Prostate gland (tissue), 2 donors: Measurements from ENCODE around the gene PAMR1. TPM values are rescaled to one million over a fixed set of nuclear protein-coding genes. Genes with fewer than 3 reads are reported as not detected.

ENCODE experiments used
- DNase-seq: peaks from one replicate; pipeline ENCODE4 v3.0.0-alpha.2; 2019; ENCODE audit warnings: low spot score
- H3K27ac ChIP-seq, 2 donors: fragments of 200-600 bp; sonication (generic); 2 replicates each; pipeline ENCODE4 v1.5.1; 2017 to 2019
- H3K27me3 ChIP-seq: fragments of 200-600 bp; sonication (generic); replicated peaks from 2 replicates; pipeline ENCODE4 v1.5.1; 2019; ENCODE audit not compliant: insufficient read depth
- H3K36me3 ChIP-seq, 2 donors: fragments of 200-600 bp; sonication (generic); 1 replicate in 1 of 2; 2 replicates in 1 of 2; pipeline versions ENCODE4 v1.5.1 to v1.8.1; 2017 to 2019
- H3K4me1 ChIP-seq: fragments of 200-600 bp; sonication (generic); replicated peaks from 2 replicates; pipeline ENCODE4 v1.5.1; 2019
- H3K4me3 ChIP-seq, 2 donors: fragments of 200-600 bp; sonication (generic); 2 replicates each; pipeline ENCODE4 v1.5.1; 2017 to 2019
- H3K9me3 ChIP-seq: fragments of 200-600 bp; sonication (generic); 2 replicates; pipeline ENCODE4 v1.5.1; 2017
- CTCF ChIP-seq, 4 experiments: fragments of 200-600 bp in 2 of 4; fragments of 450-650 bp in 2 of 4; sonication (generic) in 2 of 4; IDR thresholded peaks; 1 replicate in 3 of 4; 2 replicates in 1 of 4; pipeline ENCODE4 v1.5.1; 2016 to 2019; ENCODE audit warnings: antibody characterized with exemption in 4 of 4, mild to moderate bottlenecking in 2 of 4, moderate library complexity in 2 of 4
- POLR2A ChIP-seq: fragments of 450-650 bp; IDR thresholded peaks from one replicate; pipeline ENCODE4 v1.6.1; 2016; ENCODE audit warnings: antibody characterized with exemption, mild to moderate bottlenecking
- POLR2AphosphoS5 ChIP-seq: sonication (generic); formaldehyde crosslinking; IDR thresholded peaks from one replicate; pipeline ENCODE4 v1.6.1; 2017; ENCODE audit warnings: antibody characterized with exemption
- WGBS: methylation state at CpG from one replicate; pipeline ENCODE4 v1.1.5; 2018; 5-methylcytosine and 5-hydroxymethylcytosine counted together
- intact Hi-C: fragments of 100-400 bp; cut with DNase I; formaldehyde crosslinking; loops from one replicate; pipeline ENCODE4 v1.14.2; 2022
- total RNA-seq, 2 donors: library from RNA; depleted of rRNA; stranded (reverse); fragments of >200 nt; gene quantifications; one replicate each; pipeline ENCODE4 v1.1.0, GENCODE V29; 2016

Gene PAMR1
- total RNA-seq, 2 donors from 2014 or later = 2.5 to 6.5 TPM

- Histone ChIP-seq H3K9me3 (no peaks in the 10 kb centered on the region), H3K27ac (no peak overlapping the region), H3K27me3 (no peaks in the 10 kb centered on the region), H3K4me3 (no peak overlapping the region), H3K4me1 (no peaks in the 10 kb centered on the region), H3K36me3 (no peaks in the 10 kb centered on the region)
- DNase-seq = no peak
- intact Hi-C loops = no loop called here
- WGBS = 75% methylated on average over 3 of the region's 3 CpGs
- TF ChIP-seq POLR2A = no peak
- no peak for TF ChIP-seq POLR2AphosphoS5
Measured at GRCh38 chr11:35546317-35546716, 20.9 kb upstream of the PAMR1 start.

- Histone ChIP-seq H3K4me1 (no peaks in the 10 kb centered on the region), H3K27me3 (no peaks in the 10 kb centered on the region), H3K9me3 (no peaks in the 10 kb centered on the region), H3K36me3 (no peaks in the 10 kb centered on the region), H3K4me3 (no peak overlapping the region), H3K27ac (no peak overlapping the region)
- DNase-seq = no peak
- 86% methylated on average over 9 of the region's 9 CpGs for WGBS
- no peak for TF ChIP-seq CTCF (IDR thresholded peaks at IDR 0.05)
- TF ChIP-seq POLR2AphosphoS5 = no peak
- TF ChIP-seq POLR2A = no peak
- intact Hi-C loops = no loop called here
Measured at GRCh38 chr11:35545391-35546003, 20.1 kb upstream of the PAMR1 start.

- Histone ChIP-seq H3K27me3 (no peaks in the 10 kb centered on the region), H3K4me1 (no peaks in the 10 kb centered on the region), H3K27ac (no peak overlapping the region), H3K4me3 (no peak overlapping the region), H3K36me3 (no peaks in the 10 kb centered on the region), H3K9me3 (no peaks in the 10 kb centered on the region)
- DNase-seq = no peak
- no peak for TF ChIP-seq POLR2AphosphoS5
- no peak for TF ChIP-seq POLR2A
- no peak for TF ChIP-seq CTCF (IDR thresholded peaks at IDR 0.05)
- intact Hi-C loops = no loop called here
- WGBS = 80% methylated on average over 4 of the region's 4 CpGs
Measured at GRCh38 chr11:35543481-35543880, 18.1 kb upstream of the PAMR1 start.

GRCh38 chr11:35541621-35542375 lies 16.4 kb upstream of the PAMR1 start:
- H3K27me3 ChIP-seq = no peaks in the 10 kb centered on the region
- peak overlapping the region in 1 of 2 donors; percentile 39 for H3K27ac ChIP-seq
- H3K4me1 ChIP-seq = no peaks in the 10 kb centered on the region
- H3K36me3 ChIP-seq = no peaks in the 10 kb centered on the region
- no peak overlapping the region for H3K4me3 ChIP-seq
- intact Hi-C loops = no loop called here
- TF ChIP-seq POLR2A (no peak), POLR2AphosphoS5 (no peak), CTCF (IDR thresholded peaks at IDR 0.05) (no peak)
- no peak for DNase-seq
- WGBS = 10% methylated on average over 4 of the region's 4 CpGs
- H3K9me3 ChIP-seq = no peaks in the 10 kb centered on the region

- Histone ChIP-seq H3K9me3 (no peaks in the 10 kb centered on the region), H3K4me1 (no peaks in the 10 kb centered on the region), H3K27me3 (no peaks in the 10 kb centered on the region), H3K4me3 (no peak overlapping the region), H3K27ac (no peak overlapping the region), H3K36me3 (no peaks in the 10 kb centered on the region)
- WGBS = 97% methylated on average over 3 of the region's 3 CpGs
- no peak for TF ChIP-seq POLR2AphosphoS5
- no peak for TF ChIP-seq POLR2A
- TF ChIP-seq CTCF (IDR thresholded peaks at IDR 0.05) = no peak
- DNase-seq = no peak
- intact Hi-C loops = no loop called here
Measured at GRCh38 chr11:35540526-35540925, 15.1 kb upstream of the PAMR1 start.
